Erythroblast (primary cell): ENCODE results near the gene GYG2.
"Not testable (repeated sequence)": the region's sequence is repeated elsewhere in the genome, so short reads cannot be mapped to it uniquely, and the experiment has no call there.

Source experiments
- DNase-seq, 2 experiments: peaks; one replicate each; lab custom pipeline; 2025; lab: John Stamatoyannopoulos, UW
- GATA1 ChIP-seq: IDR thresholded peaks from 2 replicates; pipeline ENCODE4 v1.6.1; 2011; ENCODE audit warnings: low read depth, mild to moderate bottlenecking, control low read depth, low read length, moderate library complexity
- POLR2A ChIP-seq: IDR thresholded peaks from 2 replicates; pipeline ENCODE4 v1.6.1; 2011; ENCODE audit warnings: mild to moderate bottlenecking, low read length

GYG2 gene

GRCh38 chrX:2801223-2801622, 27.5 kb upstream of the GYG2 start:
- TF ChIP-seq GATA1, result no peak
- TF ChIP-seq POLR2A, result no peak
- DNase-seq, result no peak

GRCh38 chrX:2802376-2803090, 26.2 kb upstream of the GYG2 start:
- not testable (repeated sequence) for DNase-seq

- not testable (repeated sequence) for DNase-seq
These were observed 25.2 kb upstream of the GYG2 start for GRCh38 chrX:2803486-2803885.

GRCh38 chrX:2804106-2804843, 24.5 kb upstream of the GYG2 start:
- not testable (repeated sequence) for DNase-seq

GRCh38 chrX:2804858-2805257, 23.9 kb upstream of the GYG2 start:
- DNase-seq, result not testable (repeated sequence)

GRCh38 chrX:2811271-2811670, 17.5 kb upstream of the GYG2 start:
- TF ChIP-seq GATA1 (no peak), POLR2A (no peak)
- no peak for DNase-seq

GRCh38 chrX:2812161-2812907, 16.4 kb upstream of the GYG2 start:
- DNase-seq, result peak; percentile 15 to 58

GRCh38 chrX:2817036-2817435, 11.7 kb upstream of the GYG2 start:
- TF ChIP-seq POLR2A (no peak), GATA1 (no peak)
- no peak for DNase-seq

- DNase-seq, result peak in 1 of 2 experiments; percentile 15
- TF ChIP-seq POLR2A (no peak), GATA1 (no peak)
These were observed 9.2 kb upstream of the GYG2 start for GRCh38 chrX:2819345-2820135.

GRCh38 chrX:2820136-2820771, 8.5 kb upstream of the GYG2 start:
- no peak for DNase-seq
- TF ChIP-seq GATA1 (no peak), POLR2A (no peak)

GRCh38 chrX:2823795-2824386, 4.8 kb upstream of the GYG2 start:
- DNase-seq, result no peak
- no peak for TF ChIP-seq POLR2A
- TF ChIP-seq GATA1, result no peak

- no peak for DNase-seq
- TF ChIP-seq POLR2A, result no peak
- no peak for TF ChIP-seq GATA1
These were observed 3.8 kb upstream of the GYG2 start for GRCh38 chrX:2824886-2825285.

- no peak for DNase-seq
- TF ChIP-seq GATA1 (no peak), POLR2A (no peak)
These were observed 255 bp downstream of the GYG2 start for GRCh38 chrX:2828959-2829411.
